ENCODE results near the gene IGLON5. TPM values are rescaled to one million over a fixed set of nuclear protein-coding genes. Genes with fewer than 3 reads are reported as not detected.

Gene IGLON5
- total RNA-seq, 1 donor = not detected

DNA sequence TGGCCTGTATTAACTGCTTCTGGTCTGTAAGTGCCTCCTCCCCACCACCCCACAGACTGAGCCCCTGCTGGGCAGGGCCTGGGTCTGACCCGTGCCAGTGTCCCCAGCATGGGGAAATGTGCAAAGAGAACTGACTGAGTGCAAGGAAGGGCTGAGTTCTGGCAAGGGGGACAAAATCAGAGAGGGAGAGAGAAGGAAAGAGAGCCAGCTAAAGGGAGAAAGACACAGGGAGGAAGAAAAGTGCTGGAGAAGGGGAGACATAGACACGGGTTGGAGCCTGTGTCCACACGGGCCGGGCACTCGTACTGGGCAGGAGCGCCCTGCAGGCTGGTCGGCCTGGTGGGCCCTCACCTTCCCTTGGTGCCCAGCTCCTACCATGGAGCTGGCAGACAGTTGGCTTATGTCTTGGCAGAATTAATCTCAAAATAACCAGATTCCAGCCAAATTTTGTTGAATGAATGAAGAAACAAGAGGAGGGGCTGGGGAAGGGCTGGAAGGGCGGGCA lies 59.8 kb downstream of the IGLON5 start:
- TF ChIP-seq, protein P1, sequence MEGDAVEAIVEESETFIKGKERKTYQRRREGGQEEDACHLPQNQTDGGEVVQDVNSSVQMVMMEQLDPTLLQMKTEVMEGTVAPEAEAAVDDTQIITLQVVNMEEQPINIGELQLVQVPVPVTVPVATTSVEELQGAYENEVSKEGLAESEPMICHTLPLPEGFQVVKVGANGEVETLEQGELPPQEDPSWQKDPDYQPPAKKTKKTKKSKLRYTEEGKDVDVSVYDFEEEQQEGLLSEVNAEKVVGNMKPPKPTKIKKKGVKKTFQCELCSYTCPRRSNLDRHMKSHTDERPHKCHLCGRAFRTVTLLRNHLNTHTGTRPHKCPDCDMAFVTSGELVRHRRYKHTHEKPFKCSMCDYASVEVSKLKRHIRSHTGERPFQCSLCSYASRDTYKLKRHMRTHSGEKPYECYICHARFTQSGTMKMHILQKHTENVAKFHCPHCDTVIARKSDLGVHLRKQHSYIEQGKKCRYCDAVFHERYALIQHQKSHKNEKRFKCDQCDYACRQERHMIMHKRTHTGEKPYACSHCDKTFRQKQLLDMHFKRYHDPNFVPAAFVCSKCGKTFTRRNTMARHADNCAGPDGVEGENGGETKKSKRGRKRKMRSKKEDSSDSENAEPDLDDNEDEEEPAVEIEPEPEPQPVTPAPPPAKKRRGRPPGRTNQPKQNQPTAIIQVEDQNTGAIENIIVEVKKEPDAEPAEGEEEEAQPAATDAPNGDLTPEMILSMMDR (IDR thresholded peaks at IDR 0.05; ENCODE audit: extremely low read depth, low read depth, low read length) = no peak
- Histone ChIP-seq H3K36me3 (ENCODE audit: insufficient read depth, low read length) (no peaks in the 10 kb centered on the region), H2AFZ (ENCODE audit: low read length) (no peak overlapping the region), H4K20me1 (ENCODE audit: insufficient read depth, low read length) (no peaks in the 10 kb centered on the region), H3K27me3 (ENCODE audit: insufficient read depth, low read length) (no peaks in the 10 kb centered on the region), H3K4me1 (ENCODE audit: insufficient read depth, low read length) (peaks cover 9% of the 10 kb centered on the region), H3K4me2 (ENCODE audit: insufficient read depth, low read length) (no peak overlapping the region), H3K9me3 (ENCODE audit: low read depth, low read length) (no peaks in the 10 kb centered on the region), H3K27ac (ENCODE audit: low read depth, low read length) (no peak overlapping the region), H3K4me3 (ENCODE audit: insufficient read depth, low read length) (no peak overlapping the region), H3K79me2 (ENCODE audit: insufficient read depth, low read length) (no peaks in the 10 kb centered on the region)
- DNase-seq (ENCODE audit: insufficient read length, low spot score, missing footprints) = no peak

DNA sequence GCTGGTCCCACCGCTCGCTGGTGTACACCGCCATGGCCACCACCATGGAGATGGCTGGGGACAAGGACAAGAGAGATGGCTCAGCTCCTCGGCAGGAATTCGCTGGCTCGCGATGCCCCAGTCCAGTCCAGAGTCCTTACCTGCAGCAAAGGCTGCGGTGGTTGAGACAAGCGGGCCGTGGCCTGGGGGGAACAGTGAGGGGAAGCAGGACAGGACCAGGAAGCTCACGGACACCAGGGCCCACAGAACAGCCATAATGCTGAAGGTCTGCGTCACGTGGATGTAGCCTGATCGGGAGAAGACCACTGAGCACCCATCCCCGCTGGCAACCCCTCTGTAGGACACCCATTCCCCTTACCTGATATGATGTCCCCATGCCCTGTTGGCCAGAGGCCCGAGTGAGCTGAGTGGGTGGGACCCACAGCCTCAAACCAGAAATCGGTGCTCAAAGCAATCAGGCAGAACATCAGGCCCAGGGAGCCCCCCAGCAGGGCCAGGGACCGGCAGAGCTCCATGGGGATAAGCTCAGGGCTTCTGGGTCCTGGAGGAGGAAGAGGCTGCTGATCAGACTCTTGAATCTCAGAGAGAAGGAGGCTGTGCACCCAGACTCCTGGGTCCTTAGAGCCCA lies 60.7 kb downstream of the IGLON5 start:
- H3K79me2 ChIP-seq (ENCODE audit: insufficient read depth, low read length) = no peaks in the 10 kb centered on the region
- DNase-seq (ENCODE audit: insufficient read length, low spot score, missing footprints) = no peak
- H2AFZ ChIP-seq (ENCODE audit: low read length) = no peak overlapping the region
- H3K27ac ChIP-seq (ENCODE audit: low read depth, low read length) = no peak overlapping the region
- H4K20me1 ChIP-seq (ENCODE audit: insufficient read depth, low read length) = no peaks in the 10 kb centered on the region
- TF ChIP-seq, protein P1 (IDR thresholded peaks at IDR 0.05; ENCODE audit: extremely low read depth, low read depth, low read length) = no peak
- H3K9me3 ChIP-seq (ENCODE audit: low read depth, low read length) = no peaks in the 10 kb centered on the region
- H3K4me3 ChIP-seq (ENCODE audit: insufficient read depth, low read length) = no peak overlapping the region
- peaks cover 4% of the 10 kb centered on the region for H3K4me1 ChIP-seq (ENCODE audit: insufficient read depth, low read length)
- H3K36me3 ChIP-seq (ENCODE audit: insufficient read depth, low read length) = no peaks in the 10 kb centered on the region
- no peaks in the 10 kb centered on the region for H3K27me3 ChIP-seq (ENCODE audit: insufficient read depth, low read length)
- no peak overlapping the region for H3K4me2 ChIP-seq (ENCODE audit: insufficient read depth, low read length)

DNA sequence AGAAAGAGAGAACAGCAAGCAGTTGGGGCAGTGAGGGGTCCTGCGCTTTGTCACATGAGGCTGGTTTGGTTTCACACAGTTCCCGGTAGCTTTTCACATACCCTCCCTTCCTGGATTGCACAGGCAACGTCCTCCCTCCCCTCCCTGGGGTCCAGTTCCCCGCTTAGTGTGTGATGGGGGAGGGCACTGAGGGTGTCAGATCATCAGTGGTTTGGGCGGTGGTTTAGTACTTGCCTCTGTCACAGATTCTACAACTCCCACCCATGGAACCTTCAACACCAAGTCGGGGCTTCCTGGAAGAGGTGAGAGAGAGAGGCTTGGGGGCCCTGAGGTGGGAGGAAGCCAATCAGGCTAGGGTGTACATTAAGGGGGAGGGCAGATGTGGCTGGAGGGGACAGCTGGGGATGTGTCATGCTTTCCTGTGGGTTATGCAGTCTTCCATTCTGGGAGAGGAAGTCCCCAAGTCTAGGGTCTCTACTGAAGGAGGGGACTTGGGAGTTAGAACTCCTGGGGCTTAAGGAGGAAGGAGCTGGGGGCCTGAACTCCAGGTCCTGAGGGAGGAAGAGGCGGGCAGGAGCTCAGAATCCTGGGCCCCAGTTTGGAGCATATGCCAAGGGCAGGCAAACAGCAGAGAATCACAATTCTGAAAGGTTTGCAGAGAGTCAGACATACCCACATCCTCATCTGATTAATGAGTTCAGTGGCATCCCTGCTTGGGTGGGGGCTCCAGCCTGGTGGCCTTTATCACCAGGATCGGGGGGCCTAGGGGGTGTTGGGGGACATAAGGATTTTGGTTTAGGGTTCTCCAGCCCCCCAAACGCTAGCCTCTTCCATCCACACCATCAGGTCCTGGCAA lies 61.4 kb downstream of the IGLON5 start, which contains the start of gene NKG7:
Gene NKG7, minus strand, starts transcription at position 6 of the 856 bp plus-strand sequence. CDS start 119 bp downstream, outside the sequence.
- Histone ChIP-seq H3K36me3 (ENCODE audit: insufficient read depth, low read length) (no peaks in the 10 kb centered on the region), H3K9me3 (ENCODE audit: low read depth, low read length) (no peaks in the 10 kb centered on the region), H2AFZ (ENCODE audit: low read length) (no peak within 1 kb of the TSS), H3K4me2 (ENCODE audit: insufficient read depth, low read length) (no peak within 1 kb of the TSS), H3K4me1 (ENCODE audit: insufficient read depth, low read length) (peaks cover 4% of the 10 kb centered on the region), H3K4me3 (ENCODE audit: insufficient read depth, low read length) (no peak within 1 kb of the TSS), H3K27me3 (ENCODE audit: insufficient read depth, low read length) (no peaks in the 10 kb centered on the region), H4K20me1 (ENCODE audit: insufficient read depth, low read length) (no peaks in the 10 kb centered on the region), H3K27ac (ENCODE audit: low read depth, low read length) (no peak within 1 kb of the TSS), H3K79me2 (ENCODE audit: insufficient read depth, low read length) (no peaks in the 10 kb centered on the region)
- TF ChIP-seq, protein P1 (IDR thresholded peaks at IDR 0.05; ENCODE audit: extremely low read depth, low read depth, low read length) = no peak
- DNase-seq (ENCODE audit: insufficient read length, low spot score, missing footprints) = no peak

All from osteoblast (primary cell).